Measurements from ENCODE around the gene ZMAT5. TPM values are rescaled to one million over a fixed set of nuclear protein-coding genes. Genes with fewer than 3 reads are reported as not detected.

Gene ZMAT5
- total RNA-seq, 6 donors from 2014 or later = 9.4 to 24.4 (median 22.4) TPM

- WGBS, 2 donors = 35 to 53% methylated on average over 9 of the region's 9 CpGs
- H3K9me3 ChIP-seq = no peaks in the 10 kb centered on the region
- H3K4me1 ChIP-seq = peaks cover 4 to 21% (median 18%) of the 10 kb centered on the region in 4 donors
- DNase-seq = no peak
- H3K27ac ChIP-seq = peak overlapping the region in 3 of 4 donors; percentile 28 to 51 (median 34)
- no peaks in the 10 kb centered on the region for H3K27me3 ChIP-seq
- H3K36me3 ChIP-seq = peaks cover 9 to 26% (median 19%) of the 10 kb centered on the region in 4 donors
- no peak for TF ChIP-seq POLR2A (IDR thresholded peaks at IDR 0.05)
- TF ChIP-seq EP300 (IDR thresholded peaks at IDR 0.05) = no peak
- no peak for TF ChIP-seq CTCF (IDR thresholded peaks at IDR 0.05)
- no peak for TF ChIP-seq POLR2AphosphoS5 (IDR thresholded peaks at IDR 0.05)
- H3K4me3 ChIP-seq = no peak overlapping the region
- peak in 1 of 2 donors; percentile 43 for ATAC-seq (ENCODE audit: low FRiP score in 2 of 2)
Measured at GRCh38 chr22:29784451-29785361, 17.9 kb upstream of the ZMAT5 start.

GRCh38 chr22:29782061-29782845, 15.4 kb upstream of the ZMAT5 start:
- Histone ChIP-seq H3K36me3 (peaks cover 0 to 1% (median 0%) of the 10 kb centered on the region in 4 donors), H3K4me3 (no peak overlapping the region), H3K27ac (peak overlapping the region in 2 of 4 donors; percentile 26 to 28), H3K4me1 (peaks cover 4 to 21% (median 18%) of the 10 kb centered on the region in 4 donors), H3K9me3 (no peaks in the 10 kb centered on the region), H3K27me3 (no peaks in the 10 kb centered on the region)
- ATAC-seq (ENCODE audit: low FRiP score in 2 of 2) (peak; percentile 48 to 62), DNase-seq (peak in 1 of 2 donors; percentile 75)
- WGBS, 2 donors = 60 to 68% methylated on average over 5 to 7 of the region's 7 CpGs
- TF ChIP-seq EP300 (IDR thresholded peaks at IDR 0.05) (no peak), CTCF (IDR thresholded peaks at IDR 0.05) (no peak), POLR2A (IDR thresholded peaks at IDR 0.05) (no peak), POLR2AphosphoS5 (IDR thresholded peaks at IDR 0.05) (no peak)

GRCh38 chr22:29780748-29781676, 14.2 kb upstream of the ZMAT5 start:
- no peak for DNase-seq
- WGBS, 2 donors = 73 to 75% methylated on average over 8 of the region's 8 CpGs
- no peaks in the 10 kb centered on the region for H3K9me3 ChIP-seq
- no peaks in the 10 kb centered on the region for H3K27me3 ChIP-seq
- peak overlapping the region in 1 of 4 donors; percentile 28 for H3K27ac ChIP-seq
- no peak overlapping the region for H3K4me3 ChIP-seq
- H3K36me3 ChIP-seq = no peaks in the 10 kb centered on the region
- peak in 1 of 2 donors; percentile 31 for ATAC-seq (ENCODE audit: low FRiP score in 2 of 2)
- peaks cover 4 to 21% (median 18%) of the 10 kb centered on the region in 4 donors for H3K4me1 ChIP-seq
- TF ChIP-seq EP300 (IDR thresholded peaks at IDR 0.05) = no peak

GRCh38 chr22:29780220-29780619, 13.4 kb upstream of the ZMAT5 start:
- Histone ChIP-seq H3K4me3 (no peak overlapping the region), H3K9me3 (no peaks in the 10 kb centered on the region), H3K27me3 (no peaks in the 10 kb centered on the region), H3K36me3 (no peaks in the 10 kb centered on the region), H3K27ac (no peak overlapping the region), H3K4me1 (peaks cover 4 to 19% (median 17%) of the 10 kb centered on the region in 4 donors)
- ATAC-seq (ENCODE audit: low FRiP score in 2 of 2) (no peak), DNase-seq (no peak)
- TF ChIP-seq CTCF (IDR thresholded peaks at IDR 0.05) (no peak), POLR2AphosphoS5 (IDR thresholded peaks at IDR 0.05) (no peak), POLR2A (IDR thresholded peaks at IDR 0.05) (no peak), EP300 (IDR thresholded peaks at IDR 0.05) (no peak)
- WGBS, 2 donors = 92 to 98% methylated on average over 5 of the region's 5 CpGs
